HG02623 (cell line): ENCODE results near the gene IPO4.
"Not testable (repeated sequence)": the region's sequence is repeated elsewhere in the genome, so short reads cannot be mapped to it uniquely, and the experiment has no call there.

Experiments
- ATAC-seq: cut with Tn5 transposase; IDR thresholded peaks from one replicate; pipeline ENCODE4 v1.9.1; 2021; ENCODE audit warnings: moderate library complexity; ENCODE audit not compliant: unreplicated experiment

IPO4 gene, protein sequence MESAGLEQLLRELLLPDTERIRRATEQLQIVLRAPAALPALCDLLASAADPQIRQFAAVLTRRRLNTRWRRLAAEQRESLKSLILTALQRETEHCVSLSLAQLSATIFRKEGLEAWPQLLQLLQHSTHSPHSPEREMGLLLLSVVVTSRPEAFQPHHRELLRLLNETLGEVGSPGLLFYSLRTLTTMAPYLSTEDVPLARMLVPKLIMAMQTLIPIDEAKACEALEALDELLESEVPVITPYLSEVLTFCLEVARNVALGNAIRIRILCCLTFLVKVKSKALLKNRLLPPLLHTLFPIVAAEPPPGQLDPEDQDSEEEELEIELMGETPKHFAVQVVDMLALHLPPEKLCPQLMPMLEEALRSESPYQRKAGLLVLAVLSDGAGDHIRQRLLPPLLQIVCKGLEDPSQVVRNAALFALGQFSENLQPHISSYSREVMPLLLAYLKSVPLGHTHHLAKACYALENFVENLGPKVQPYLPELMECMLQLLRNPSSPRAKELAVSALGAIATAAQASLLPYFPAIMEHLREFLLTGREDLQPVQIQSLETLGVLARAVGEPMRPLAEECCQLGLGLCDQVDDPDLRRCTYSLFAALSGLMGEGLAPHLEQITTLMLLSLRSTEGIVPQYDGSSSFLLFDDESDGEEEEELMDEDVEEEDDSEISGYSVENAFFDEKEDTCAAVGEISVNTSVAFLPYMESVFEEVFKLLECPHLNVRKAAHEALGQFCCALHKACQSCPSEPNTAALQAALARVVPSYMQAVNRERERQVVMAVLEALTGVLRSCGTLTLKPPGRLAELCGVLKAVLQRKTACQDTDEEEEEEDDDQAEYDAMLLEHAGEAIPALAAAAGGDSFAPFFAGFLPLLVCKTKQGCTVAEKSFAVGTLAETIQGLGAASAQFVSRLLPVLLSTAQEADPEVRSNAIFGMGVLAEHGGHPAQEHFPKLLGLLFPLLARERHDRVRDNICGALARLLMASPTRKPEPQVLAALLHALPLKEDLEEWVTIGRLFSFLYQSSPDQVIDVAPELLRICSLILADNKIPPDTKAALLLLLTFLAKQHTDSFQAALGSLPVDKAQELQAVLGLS

DNA sequence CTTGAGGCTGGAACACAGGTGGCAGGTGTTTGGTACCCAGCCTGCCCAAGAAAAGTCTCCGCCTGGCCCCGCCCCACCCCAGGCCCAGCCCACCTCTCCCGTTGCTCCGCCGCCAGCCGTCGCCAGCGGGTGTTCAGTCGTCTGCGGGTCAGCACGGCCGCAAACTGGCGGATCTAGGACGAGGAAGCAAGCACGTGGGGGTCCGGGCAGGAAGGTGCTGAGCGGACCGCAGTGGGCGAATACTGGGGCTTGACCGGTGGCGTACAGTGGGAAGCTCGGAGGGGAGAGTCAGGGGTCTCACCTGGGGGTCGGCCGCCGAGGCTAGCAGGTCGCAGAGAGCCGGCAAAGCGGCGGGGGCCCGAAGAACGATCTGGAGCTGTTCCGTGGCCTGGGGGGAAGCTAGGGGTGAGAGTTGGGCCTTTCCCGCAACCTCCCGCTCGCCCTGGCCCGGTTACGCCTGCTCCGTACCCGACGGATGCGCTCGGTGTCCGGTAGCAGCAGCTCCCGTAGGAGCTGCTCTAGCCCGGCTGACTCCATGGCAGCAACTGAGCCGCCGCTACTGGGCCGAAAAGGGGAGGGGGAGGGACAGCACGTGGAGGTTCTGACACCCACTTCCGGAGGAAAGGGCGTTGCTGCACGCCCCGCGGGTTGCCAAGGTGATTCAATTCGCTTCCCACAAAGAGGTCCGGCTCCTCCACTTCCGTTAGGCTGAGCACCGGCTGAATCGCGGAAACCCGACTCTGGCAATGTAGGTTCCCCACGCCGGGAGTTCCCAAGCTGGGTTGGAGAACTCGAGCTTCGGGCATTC is at the start of gene IPO4:
TSS of gene IPO4 (minus strand) at position 566 of the 808 bp plus-strand sequence. CDS start at position 537, 29 bp downstream.
- ATAC-seq: peak; percentile 81

DNA sequence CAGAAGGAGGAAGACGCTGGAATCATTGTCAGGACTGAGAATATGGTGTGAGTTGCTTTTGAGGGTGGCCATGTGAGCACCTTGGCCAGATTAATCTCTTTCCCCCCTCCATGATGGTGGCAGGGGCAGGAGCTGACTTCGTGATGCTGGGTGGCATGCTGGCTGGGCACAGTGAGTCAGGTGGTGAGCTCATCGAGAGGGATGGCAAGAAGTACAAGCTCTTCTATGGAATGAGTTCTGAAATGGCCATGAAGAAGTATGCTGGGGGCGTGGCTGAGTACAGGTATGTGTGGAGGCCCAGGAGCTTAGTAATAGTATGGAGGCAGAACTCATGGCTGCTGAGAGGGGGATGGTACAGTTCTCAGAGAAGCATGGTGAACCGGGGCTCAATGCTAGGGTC is 49.5 kb upstream of the IPO4 start:
- no peak for ATAC-seq

DNA sequence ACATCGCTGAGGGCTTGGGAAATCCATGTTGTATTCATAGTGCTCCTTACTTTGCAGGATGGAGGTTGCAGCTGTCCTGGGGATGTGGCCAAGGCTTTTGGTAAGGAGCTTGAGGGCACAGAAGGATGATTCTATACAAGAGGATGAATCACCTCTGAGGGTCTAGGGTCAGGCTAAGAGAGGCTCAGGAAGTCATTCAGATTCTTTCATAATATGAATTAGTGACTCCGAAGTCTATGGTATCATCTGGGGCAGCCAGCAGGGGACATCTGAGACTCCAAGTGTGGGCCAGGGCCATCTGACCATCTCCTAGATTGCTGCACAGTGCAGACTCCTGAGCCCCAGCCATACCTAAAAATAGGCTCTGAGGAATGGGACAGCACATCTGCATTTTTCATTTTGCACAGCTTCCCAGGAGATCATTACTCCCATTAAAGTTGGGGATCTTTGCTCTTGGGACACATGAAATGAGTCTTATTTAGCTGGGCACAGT is 48.9 kb upstream of the IPO4 start:
- no peak for ATAC-seq

DNA sequence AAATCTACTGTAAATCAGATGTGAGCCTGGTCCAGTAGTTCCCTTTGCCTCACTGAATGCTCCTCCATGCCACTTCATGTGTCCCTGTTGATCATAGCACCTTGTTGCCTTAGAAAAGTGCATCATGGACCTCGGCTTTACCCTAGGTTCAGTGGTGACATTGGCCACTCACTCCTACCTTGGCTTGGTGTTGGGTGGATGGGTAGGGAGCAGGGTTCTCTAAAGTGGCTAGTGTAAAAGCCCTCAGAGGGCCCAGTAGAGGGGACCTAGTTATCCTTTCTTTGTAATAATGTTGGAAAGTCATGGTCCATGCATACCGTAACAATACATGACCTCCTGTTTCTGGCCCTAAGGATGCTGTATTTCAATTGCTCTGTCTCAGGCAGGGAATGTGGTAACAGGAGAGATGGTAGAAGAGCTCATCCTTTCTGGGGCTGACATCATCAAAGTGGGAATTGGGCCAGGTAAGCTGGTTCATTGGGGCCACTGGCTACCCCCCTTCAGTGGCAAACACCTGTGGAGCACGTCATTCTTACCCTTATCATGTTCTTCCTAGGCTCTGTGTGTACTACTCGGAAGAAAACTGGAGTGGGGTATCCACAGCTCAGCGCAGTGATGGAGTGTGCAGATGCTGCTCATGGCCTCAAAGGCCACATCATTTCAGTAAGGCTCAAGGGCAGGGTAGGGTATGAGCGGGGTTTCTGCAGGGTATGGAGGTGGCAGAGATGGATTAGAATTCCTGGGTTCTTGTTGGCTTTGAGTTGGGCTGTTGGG is 48.3 kb upstream of the IPO4 start:
- no peak for ATAC-seq

DNA sequence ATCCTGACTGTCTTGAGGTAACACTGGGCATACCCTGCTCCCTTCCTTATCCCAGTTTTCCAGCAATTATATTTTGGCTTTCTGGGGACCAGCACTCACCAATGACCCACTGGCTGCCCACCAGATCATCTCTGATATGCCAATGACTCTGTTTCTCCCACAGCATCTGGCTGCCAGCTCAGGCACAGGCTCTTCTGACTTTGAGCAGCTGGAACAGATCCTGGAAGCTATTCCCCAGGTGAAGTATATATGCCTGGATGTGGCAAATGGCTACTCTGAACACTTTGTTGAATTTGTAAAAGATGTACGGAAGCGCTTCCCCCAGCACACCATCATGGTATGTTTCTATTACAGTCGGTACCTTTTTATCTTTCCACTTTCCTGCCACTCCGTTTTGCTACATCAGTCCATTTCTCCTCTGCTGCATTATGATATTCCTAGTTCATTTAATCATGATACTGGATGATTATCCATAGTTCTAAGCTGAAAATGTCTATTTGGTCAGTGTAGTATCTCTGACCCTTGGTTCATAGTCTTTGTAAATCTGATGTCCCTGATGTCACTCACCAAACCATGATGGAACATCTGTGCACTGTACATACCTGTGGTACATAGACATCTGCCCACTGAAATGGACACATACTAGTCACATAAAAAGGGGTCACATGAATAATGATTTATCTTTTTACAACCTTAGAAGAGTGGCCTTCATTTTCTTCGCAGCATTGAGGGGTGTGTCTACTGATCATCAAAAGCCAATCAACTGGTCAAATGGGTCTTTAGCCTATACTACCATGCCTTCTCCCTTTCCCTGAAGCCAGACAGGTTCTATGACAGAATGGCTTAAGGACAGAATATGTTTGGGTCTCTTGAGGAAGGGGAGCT is 47.4 kb upstream of the IPO4 start:
- ATAC-seq: no peak

DNA sequence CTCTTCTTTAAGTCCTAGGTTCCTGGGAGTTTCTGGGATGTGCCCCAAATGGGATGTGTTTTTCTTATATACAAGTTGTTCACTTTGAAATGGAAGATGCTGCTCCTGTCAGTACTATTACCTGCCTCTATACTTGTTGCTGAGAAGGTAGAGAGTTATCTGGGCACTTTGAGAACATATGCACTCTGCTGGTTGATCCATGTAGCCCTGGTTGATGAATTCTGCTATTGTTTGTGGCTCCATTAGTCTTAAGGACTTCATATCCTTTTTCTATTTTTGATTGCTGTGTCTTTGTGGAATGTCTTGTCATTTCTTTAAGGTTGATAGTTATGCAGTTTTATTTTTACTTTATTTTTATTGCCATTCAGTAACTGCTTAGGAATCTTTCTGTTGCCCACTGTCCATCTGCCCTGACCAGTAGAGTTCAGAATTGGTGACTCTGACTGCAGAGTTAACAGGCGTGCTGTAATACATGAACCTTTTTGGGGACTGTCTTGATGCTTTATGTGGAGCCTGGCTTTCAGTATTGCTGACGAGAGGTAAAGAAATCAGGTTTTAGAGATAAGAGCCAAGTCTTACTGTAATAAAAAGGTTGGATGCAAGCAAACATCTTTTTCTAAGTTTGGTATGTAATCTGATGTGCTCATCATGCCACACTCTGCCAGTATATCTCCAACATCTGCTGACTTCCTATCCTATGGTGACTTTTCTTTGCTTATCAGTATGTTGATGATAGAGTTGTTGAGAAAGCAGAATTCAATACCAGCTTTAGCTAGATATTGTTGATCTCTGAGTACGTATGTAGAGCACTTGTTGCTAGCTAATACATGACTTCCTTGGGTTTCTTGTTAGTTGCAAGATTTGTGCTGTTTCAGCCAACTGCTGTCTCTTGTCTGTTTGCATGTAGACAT is 45.7 kb upstream of the IPO4 start:
- no peak for ATAC-seq

DNA sequence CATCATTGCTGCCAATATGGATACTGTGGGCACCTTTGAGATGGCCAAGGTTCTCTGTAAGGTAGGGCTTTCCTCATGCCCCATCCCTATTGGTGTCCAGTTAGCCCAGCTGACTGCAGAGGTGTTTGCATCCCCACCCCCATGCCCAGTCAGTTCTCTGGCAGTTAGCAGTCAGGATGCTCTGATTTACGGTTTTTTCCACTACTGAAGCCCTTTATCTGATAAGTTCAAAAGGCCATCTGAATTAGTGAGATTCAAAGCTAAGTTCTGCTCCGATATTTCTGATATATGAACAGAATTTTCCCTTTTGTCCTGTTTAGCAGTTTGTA is 44.9 kb upstream of the IPO4 start:
- ATAC-seq: no peak

DNA sequence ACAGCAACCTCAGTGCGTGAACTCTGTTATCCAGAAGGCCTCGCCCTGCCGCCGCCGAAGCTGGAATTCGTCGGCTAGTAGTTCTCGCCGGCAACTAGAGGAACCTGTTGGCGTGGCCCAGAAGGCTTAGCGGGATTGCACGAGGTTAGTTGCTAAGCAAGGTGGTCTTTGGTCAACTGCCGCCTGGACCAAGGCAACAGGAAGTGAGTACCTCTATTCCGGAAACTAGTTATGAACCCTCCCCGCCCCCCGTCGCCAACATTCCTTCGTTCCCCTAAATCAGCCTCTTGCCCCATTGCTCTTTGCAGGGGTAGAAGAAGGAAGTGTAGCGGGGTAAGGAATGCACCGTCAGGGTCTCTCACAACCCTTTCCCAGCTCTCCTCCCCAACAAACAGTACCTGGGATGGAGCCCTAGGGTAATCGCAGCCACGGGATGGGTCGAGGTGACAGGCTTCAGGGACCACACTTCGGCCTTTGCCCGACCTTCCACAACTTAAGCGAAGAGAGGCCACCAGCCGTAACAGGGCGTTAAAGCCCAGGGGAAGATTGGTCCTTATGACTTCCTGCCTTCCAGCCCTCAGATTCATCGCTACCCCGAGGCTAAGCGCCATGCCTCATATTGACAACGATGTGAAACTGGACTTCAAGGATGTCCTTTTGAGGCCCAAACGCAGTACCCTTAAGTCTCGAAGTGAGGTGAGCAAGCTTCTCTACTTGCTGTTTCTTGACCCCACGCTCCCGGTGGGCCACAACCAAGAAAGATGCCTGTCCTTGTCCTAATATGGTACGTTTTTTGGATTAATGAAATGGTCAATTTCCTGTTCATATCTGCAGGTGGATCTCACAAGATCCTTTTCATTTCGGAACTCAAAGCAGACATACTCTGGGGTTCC is 44.3 kb upstream of the IPO4 start, which contains the start of gene GMPR2:
TSS of gene GMPR2 (plus strand) at position 285 of the 893 bp plus-strand sequence. CDS start at position 610, 325 bp downstream.
- peak; percentile 57 for ATAC-seq

DNA sequence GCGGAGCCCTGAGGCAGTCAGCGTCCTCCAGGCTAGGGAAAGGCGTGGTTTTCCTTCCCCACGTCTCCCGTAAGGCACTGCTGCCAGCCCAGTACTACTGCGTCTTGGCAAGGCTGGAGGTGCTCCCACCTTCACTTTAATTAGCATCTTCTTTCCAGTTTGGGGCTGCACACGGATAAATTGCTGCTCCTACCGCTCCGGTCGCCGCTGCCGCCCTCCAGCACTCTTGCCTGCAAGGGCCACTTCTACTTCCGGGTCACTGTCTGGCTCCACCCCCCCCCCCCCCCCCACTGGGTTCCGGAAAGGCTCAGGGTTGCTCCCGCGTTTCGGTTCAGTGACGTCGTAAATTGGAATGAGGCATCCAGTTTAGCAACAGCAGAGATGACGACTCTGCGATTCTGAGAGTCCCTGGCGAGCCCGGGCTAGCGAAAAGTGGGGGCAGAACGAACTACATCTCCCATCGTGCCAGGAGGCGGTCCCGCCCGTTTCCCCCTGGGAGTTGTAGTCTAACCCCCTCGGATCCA is 43.6 kb upstream of the IPO4 start, which contains the start of gene NEDD8:
TSS of gene NEDD8 (minus strand) at position 247 of the 524 bp plus-strand sequence. CDS start at position 147, 100 bp downstream.
- ATAC-seq: peak; percentile 65

DNA sequence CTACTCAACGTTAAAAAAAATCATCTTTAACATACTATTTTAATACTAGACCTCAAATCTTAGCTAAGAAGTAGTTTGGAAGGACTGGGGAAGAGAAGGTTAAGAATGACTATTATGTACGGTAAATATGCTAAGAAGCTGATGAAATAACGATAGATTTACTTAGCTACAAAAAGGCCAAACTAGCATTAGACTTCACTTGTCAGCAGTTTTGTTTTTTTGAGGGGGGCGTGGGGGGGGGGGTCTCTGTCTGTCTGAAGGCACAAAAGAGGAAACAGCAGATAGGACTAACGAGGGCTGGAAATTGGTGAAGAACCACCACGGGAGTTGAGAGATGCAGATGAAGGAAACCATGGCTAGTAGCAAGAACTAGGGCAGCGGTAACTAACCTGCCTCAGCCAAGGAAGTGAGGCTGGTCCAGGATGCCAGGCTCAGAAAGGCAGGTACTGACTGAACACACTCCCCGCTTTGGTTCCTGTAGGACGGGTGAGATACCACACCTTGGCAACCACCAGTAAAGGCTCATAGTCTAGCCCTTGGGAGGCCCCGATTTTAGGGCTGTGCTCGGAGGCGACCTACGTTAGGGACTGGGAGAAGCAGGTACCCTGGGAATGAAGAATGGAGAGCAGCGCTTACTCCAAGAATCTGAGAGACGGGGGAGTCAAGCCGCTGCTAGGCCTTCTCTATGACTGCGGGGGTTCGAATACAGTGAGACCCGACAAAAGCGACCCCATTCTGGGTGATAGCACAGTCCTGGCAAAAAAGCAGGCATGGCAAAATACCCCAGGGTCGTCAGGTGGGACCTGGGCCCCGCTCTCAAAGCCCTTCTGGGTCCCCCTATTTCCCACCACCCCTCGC is 42.9 kb upstream of the IPO4 start:
- no peak for ATAC-seq

DNA sequence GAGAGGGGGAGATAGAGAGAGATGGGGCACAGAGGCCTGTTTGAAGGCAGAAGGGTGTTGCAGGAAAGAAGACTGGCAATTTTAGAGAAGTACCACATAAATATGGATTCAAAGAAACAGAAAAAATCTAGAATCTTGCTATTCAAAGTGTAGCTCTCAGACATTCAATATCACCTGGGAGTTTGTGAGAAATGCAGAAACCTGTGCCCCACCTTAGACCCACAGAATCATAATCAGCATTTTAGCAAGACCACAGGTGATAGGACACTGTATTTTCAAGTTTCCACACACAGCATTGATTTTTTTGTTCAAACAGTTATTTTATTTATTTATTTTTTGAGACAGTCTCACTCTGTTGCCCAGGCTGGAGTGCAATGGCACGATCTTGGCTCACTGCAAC is 40.3 kb upstream of the IPO4 start:
- ATAC-seq: no peak

DNA sequence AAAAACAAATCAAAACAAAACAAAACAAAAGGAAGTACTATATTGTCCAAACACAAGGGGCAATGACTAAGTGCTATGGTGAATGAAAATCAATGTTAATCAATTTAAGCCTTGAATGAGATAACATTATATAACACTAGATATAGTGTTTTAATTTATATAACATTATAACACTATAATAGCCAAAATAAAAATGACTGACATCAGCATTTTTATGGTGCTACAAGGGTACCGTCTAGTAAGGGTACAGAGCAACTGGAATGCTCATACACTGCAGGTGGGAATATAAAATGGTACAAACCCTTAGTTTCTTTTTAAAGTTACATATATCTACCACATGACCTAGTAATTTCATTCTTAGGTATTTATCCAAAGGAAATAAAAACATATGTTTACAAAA is 37.9 kb upstream of the IPO4 start:
- no peak for ATAC-seq

DNA sequence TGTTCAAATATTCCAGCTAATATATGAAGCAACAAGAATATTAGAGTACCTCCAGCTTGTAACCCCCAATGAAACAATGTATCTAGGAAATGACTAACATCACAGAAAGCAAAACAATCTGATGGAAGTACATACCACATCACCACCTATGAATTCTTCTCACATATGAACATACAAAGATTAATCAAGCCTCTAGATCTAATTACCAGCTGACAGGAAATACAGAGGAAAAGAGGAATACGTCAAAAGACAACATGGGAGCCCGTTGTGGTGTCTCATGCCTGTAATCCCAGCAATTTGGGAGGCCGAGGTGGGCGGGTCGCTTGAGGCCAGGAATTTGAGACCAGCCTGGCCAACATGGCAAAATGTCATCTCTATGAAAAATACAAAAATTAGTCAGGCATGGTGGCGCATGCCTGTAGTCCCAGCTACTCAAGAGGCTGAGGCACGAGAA is 36.0 kb upstream of the IPO4 start:
- no peak for ATAC-seq

DNA sequence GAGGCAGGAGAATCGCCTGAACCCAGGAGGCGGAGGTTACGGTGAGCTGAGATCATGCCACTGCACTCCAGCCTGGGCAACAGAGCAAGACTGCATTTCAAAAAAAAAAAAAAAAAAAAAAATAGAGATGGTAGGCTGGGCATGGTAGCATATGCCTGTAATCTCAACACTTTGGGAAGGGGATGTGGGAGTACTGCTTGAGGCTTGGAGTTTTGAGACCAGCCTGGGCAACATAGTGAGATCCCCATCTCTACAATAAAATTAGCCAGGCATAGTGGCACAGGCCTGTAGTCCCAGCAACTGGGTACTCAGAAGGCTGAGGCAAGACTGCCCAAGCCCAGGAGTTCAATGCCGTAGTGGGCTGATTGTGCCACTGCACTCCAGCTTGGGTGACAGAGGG is 34.4 kb upstream of the IPO4 start:
- not testable (repeated sequence) for ATAC-seq

DNA sequence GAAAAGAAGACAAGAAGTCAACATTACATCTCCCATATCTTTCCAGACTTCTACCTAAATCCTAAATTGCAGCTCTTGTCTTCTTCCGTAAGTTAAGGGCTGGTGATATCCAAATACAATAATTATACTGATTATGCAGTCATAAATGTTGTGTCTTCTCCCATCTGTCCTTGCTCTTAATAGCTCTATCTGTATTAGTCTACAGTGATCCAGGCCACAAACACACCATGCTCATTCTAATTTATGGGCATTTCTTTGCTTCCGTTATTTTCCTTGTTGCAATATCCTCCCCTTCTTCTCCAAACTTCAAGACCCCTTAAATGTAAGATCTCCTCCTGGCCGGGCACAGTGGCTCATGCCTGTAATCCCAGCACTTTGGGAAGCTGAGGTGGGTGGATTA is 30.9 kb upstream of the IPO4 start:
- ATAC-seq: no peak
